WI38 (cell line): ENCODE data around the gene BUB1B.
"Not testable (repeated sequence)": the region's sequence is repeated elsewhere in the genome, so short reads cannot be mapped to it uniquely, and the experiment has no call there.

Source experiments
- H3K4me3 ChIP-seq: 2 replicates; pipeline ENCODE4 v1.5.1; 2011; ENCODE audit warnings: low read depth, mild to moderate bottlenecking, control low read depth, low read length
- CTCF ChIP-seq: IDR thresholded peaks from 2 replicates; pipeline ENCODE4 v1.5.1; 2012; ENCODE audit warnings: low read depth, mild to moderate bottlenecking, control low read depth, low read length

Gene BUB1B

GRCh38 chr15:40160689-40161688 lies at the start of gene BUB1B:
BUB1B (plus strand) TSS chr15:40161069; CDS start chr15:40161221, 152 bp downstream.
- H3K4me3 ChIP-seq, result peak within 1 kb of the TSS; percentile 94
- no peak for TF ChIP-seq CTCF

- TF ChIP-seq CTCF, result no peak
Measured at GRCh38 chr15:40111888-40112287, 49.0 kb upstream of the BUB1B start.

GRCh38 chr15:40112789-40113188 lies 48.1 kb upstream of the BUB1B start:
- no peak for TF ChIP-seq CTCF
- no peak overlapping the region for H3K4me3 ChIP-seq

More at GRCh38 chr15:40111888-40112287, 49.0 kb upstream of the BUB1B start:
- H3K4me3 ChIP-seq, result no peak overlapping the region

GRCh38 chr15:40114218-40114617 lies 46.7 kb upstream of the BUB1B start:
- H3K4me3 ChIP-seq, result no peak overlapping the region
- TF ChIP-seq CTCF, result no peak

GRCh38 chr15:40115106-40115505 lies 45.8 kb upstream of the BUB1B start:
- not testable (repeated sequence) for H3K4me3 ChIP-seq

- H3K4me3 ChIP-seq, result no peak overlapping the region
- no peak for TF ChIP-seq CTCF
Measured at GRCh38 chr15:40115670-40116093, 45.2 kb upstream of the BUB1B start.

GRCh38 chr15:40118473-40118872 lies 42.4 kb upstream of the BUB1B start:
- TF ChIP-seq CTCF, result no peak
- H3K4me3 ChIP-seq, result no peak overlapping the region
